ENCODE results near the gene COPS7B.

DNA sequence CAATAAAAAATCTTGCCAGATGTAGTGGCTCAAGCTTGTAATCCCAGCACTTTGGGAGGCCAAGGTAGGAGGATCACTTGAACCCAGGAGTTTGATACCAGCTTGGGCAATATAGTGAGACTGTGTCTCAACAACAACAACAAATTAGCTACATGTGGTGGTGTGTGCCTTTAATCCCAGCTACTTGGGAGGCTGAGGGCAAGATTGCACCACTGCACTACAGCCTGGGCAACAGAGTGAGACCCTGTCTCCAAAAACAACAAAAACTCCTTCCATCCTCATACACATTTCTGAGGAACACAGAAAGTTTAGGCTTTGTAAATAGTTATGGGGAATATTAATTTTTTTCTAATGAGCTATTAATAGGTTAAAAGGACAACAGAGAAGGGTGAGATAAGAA lies 22.1 kb upstream of the COPS7B start:
- TF ChIP-seq POLR2AphosphoS5 (IDR thresholded peaks at IDR 0.05) (no peak), CTCF (IDR thresholded peaks at IDR 0.05) (no peak)

All from transverse colon (tissue), 4 donors.